ENCODE measurements around the gene DHRSX. TPM values are rescaled to one million over a fixed set of nuclear protein-coding genes. Genes with fewer than 3 reads are reported as not detected.
A peak's percentile ranks its signal among the peaks of the same experiment; 100 is the strongest.

DHRSX gene
- total RNA-seq, 1 experiment from 2014 or later, result 11.5 TPM

- Histone ChIP-seq H3K9me2 (replicated peaks; ENCODE audit: low read length) (no peaks in the 10 kb centered on the region), H3K27me3 (ENCODE audit: low read length) (no peaks in the 10 kb centered on the region), H3K9ac (ENCODE audit: low read length) (no peak overlapping the region), H3K4me2 (ENCODE audit: low read length) (no peak overlapping the region), H4K20me1 (ENCODE audit: low read length) (no peaks in the 10 kb centered on the region), H3K9me3 (ENCODE audit: low read length) (no peaks in the 10 kb centered on the region), H2AFZ (ENCODE audit: low read length) (no peak overlapping the region), H3K79me2 (ENCODE audit: low read length) (no peaks in the 10 kb centered on the region), H3K4me1 (ENCODE audit: insufficient read depth, low read length) (peaks cover 4% of the 10 kb centered on the region; the same call in 1 of the 2 replicates), H3K4me3 (ENCODE audit: low read length) (no peak overlapping the region), H3F3A (ENCODE audit: low read length, unreplicated experiment) (no peaks in the 10 kb centered on the region), H3K27ac (ENCODE audit: low read length) (no peak overlapping the region), H3K36me3 (ENCODE audit: low read depth, low read length) (no peaks in the 10 kb centered on the region)
- ChIA-PET POLR2A (ENCODE audit: unreplicated experiment) (no interaction called here), CTCF (no interaction called here)
- DNase-seq (peak; percentile 48), ATAC-seq (peak; percentile 40; the same call in 1 of the 2 replicates)
- BruUV-seq (replicated peaks), result no TSS peak
- TF ChIP-seq EZH2 (IDR thresholded peaks at IDR 0.05; ENCODE audit: low read length, unreplicated experiment), result no peak
- TF ChIP-seq CTCF (conservative IDR thresholded peaks at IDR 0.05; ENCODE audit: low read depth, low read length), result no peak
- TF ChIP-seq EZH2phosphoT487 (IDR thresholded peaks at IDR 0.05; ENCODE audit: borderline replicate concordance, low read length), result no peak
- intact Hi-C loops (cut with micrococcal nuclease), result no loop called here
These were observed 102.6 kb downstream of the DHRSX start for GRCh38 chrX:2398064-2398656.

GRCh38 chrX:2397229-2398063 is 103.3 kb downstream of the DHRSX start:
- TF ChIP-seq CTCF (conservative IDR thresholded peaks at IDR 0.05; ENCODE audit: low read depth, low read length), result no peak
- TF ChIP-seq EZH2 (IDR thresholded peaks at IDR 0.05; ENCODE audit: low read length, unreplicated experiment), result no peak
- TF ChIP-seq EZH2phosphoT487 (IDR thresholded peaks at IDR 0.05; ENCODE audit: borderline replicate concordance, low read length), result no peak
- ATAC-seq, result no peak; the same call in 1 of the 2 replicates
- H2AFZ ChIP-seq (ENCODE audit: low read length), result no peak overlapping the region
- no peak overlapping the region for H3K4me2 ChIP-seq (ENCODE audit: low read length)
- no peak overlapping the region for H3K4me3 ChIP-seq (ENCODE audit: low read length)
- intact Hi-C loops (cut with micrococcal nuclease), result no loop called here
- H3K9me2 ChIP-seq (replicated peaks; ENCODE audit: low read length), result no peaks in the 10 kb centered on the region
- no peaks in the 10 kb centered on the region for H3K9me3 ChIP-seq (ENCODE audit: low read length)
- H3K27me3 ChIP-seq (ENCODE audit: low read length), result no peaks in the 10 kb centered on the region
- POLR2A ChIA-PET (ENCODE audit: unreplicated experiment), result no interaction called here
- CTCF ChIA-PET, result no interaction called here
- BruUV-seq (replicated peaks), result no TSS peak
- H3K4me1 ChIP-seq (ENCODE audit: insufficient read depth, low read length), result peaks cover 4% of the 10 kb centered on the region; the same call in 1 of the 2 replicates
- no peaks in the 10 kb centered on the region for H3K36me3 ChIP-seq (ENCODE audit: low read depth, low read length)
- no peaks in the 10 kb centered on the region for H3F3A ChIP-seq (ENCODE audit: low read length, unreplicated experiment)
- H3K27ac ChIP-seq (ENCODE audit: low read length), result no peak overlapping the region
- H3K9ac ChIP-seq (ENCODE audit: low read length), result no peak overlapping the region
- DNase-seq, result no peak
- no peaks in the 10 kb centered on the region for H3K79me2 ChIP-seq (ENCODE audit: low read length)
- H4K20me1 ChIP-seq (ENCODE audit: low read length), result no peaks in the 10 kb centered on the region

Measured in PC-3 (cell line).